Coronary artery (tissue), 2 donors: ENCODE measurements around the gene NKAIN2.

Experiments
- DNase-seq: peaks from one replicate; pipeline ENCODE4 v3.0.0-alpha.2; 2017; ENCODE audit warnings: low spot score
- H3K27ac ChIP-seq, 2 donors: fragments of 200-600 bp; sonication (generic); one replicate each; pipeline ENCODE4 v1.5.1; 2016 to 2019
- H3K4me3 ChIP-seq: fragments of 200-600 bp; sonication (generic); 2 replicates; pipeline ENCODE4 v1.5.1; 2016; ENCODE audit warnings: mild to moderate bottlenecking, moderate library complexity
- CTCF ChIP-seq: fragments of 200-600 bp; sonication (generic); IDR thresholded peaks from one replicate; pipeline ENCODE4 v1.5.1; 2019; ENCODE audit warnings: antibody characterized with exemption

Gene NKAIN2

GRCh38 chr6:124775121-124775520, 971.5 kb downstream of the NKAIN2 start:
- Histone ChIP-seq H3K4me3 (no peak overlapping the region), H3K27ac (no peak overlapping the region)
- no peak for TF ChIP-seq CTCF

GRCh38 chr6:124777863-124778262, 974.2 kb downstream of the NKAIN2 start:
- Histone ChIP-seq H3K27ac (no peak overlapping the region), H3K4me3 (no peak overlapping the region)
- no peak for TF ChIP-seq CTCF
- no peak for DNase-seq

More at GRCh38 chr6:124775121-124775520, 971.5 kb downstream of the NKAIN2 start:
- DNase-seq: no peak

GRCh38 chr6:124780623-124781022, 977.0 kb downstream of the NKAIN2 start:
- DNase-seq: no peak
- H3K4me3 ChIP-seq: no peak overlapping the region
- no peak for TF ChIP-seq CTCF
- no peak overlapping the region for H3K27ac ChIP-seq

- Histone ChIP-seq H3K27ac (no peak overlapping the region), H3K4me3 (no peak overlapping the region)
- TF ChIP-seq CTCF: no peak
- DNase-seq: no peak
These were observed 979.7 kb downstream of the NKAIN2 start for GRCh38 chr6:124783344-124783743.

GRCh38 chr6:124791156-124791555, 987.5 kb downstream of the NKAIN2 start:
- no peak overlapping the region for H3K4me3 ChIP-seq
- no peak for TF ChIP-seq CTCF
- no peak overlapping the region for H3K27ac ChIP-seq
- no peak for DNase-seq

GRCh38 chr6:124792386-124792785, 988.7 kb downstream of the NKAIN2 start:
- DNase-seq: no peak
- no peak overlapping the region for H3K27ac ChIP-seq
- no peak for TF ChIP-seq CTCF
- no peak overlapping the region for H3K4me3 ChIP-seq

- DNase-seq: no peak
- TF ChIP-seq CTCF: no peak
These were observed 989.7 kb downstream of the NKAIN2 start for GRCh38 chr6:124793398-124793797.

More at GRCh38 chr6:124793398-124793797, 989.7 kb downstream of the NKAIN2 start:
- no peak overlapping the region for H3K27ac ChIP-seq
- H3K4me3 ChIP-seq: no peak overlapping the region
